ENCODE data around the gene CXCL10. TPM values are rescaled to one million over a fixed set of nuclear protein-coding genes. Genes with fewer than 3 reads are reported as not detected.
"Not testable (repeated sequence)": the region's sequence is repeated elsewhere in the genome, so short reads cannot be mapped to it uniquely, and the experiment has no call there.

Gene CXCL10
- total and polyA plus RNA-seq, 9 donors: 0.09 to 1.1 (median 0.19) TPM; not detected in 1

GRCh38 chr4:75998525-75999147 lies 24.7 kb downstream of the CXCL10 start:
- not testable (repeated sequence) for H3K9me3 ChIP-seq (replicated peaks; ENCODE audit: control insufficient read depth, low read depth, low read length); DNase-seq; H3K4me3 ChIP-seq (ENCODE audit: low read length); H3K36me3 ChIP-seq (ENCODE audit: control insufficient read depth, insufficient read depth, low read length); H3K27me3 ChIP-seq (ENCODE audit: control insufficient read depth, insufficient read depth, low read length); H3K27ac ChIP-seq (ENCODE audit: low read length); H3K4me1 ChIP-seq (ENCODE audit: control insufficient read depth, insufficient read depth, low read length)
- no CpG with 5 or more reads among the region's 2 CpGs for WGBS (ENCODE audit: insufficient coverage)

GRCh38 chr4:75997946-75998345 lies 25.4 kb downstream of the CXCL10 start:
- no peaks in the 10 kb centered on the region for H3K27me3 ChIP-seq (ENCODE audit: control insufficient read depth, insufficient read depth, low read length)
- no peak overlapping the region for H3K4me3 ChIP-seq (ENCODE audit: low read length)
- no peaks in the 10 kb centered on the region for H3K4me1 ChIP-seq (ENCODE audit: control insufficient read depth, insufficient read depth, low read length)
- H3K27ac ChIP-seq (ENCODE audit: low read length): no peak overlapping the region
- WGBS (ENCODE audit: insufficient coverage): 67% methylated on average over 1 of the region's 2 CpGs
- no peak for DNase-seq
- no peaks in the 10 kb centered on the region for H3K36me3 ChIP-seq (ENCODE audit: control insufficient read depth, insufficient read depth, low read length)
- no peaks in the 10 kb centered on the region for H3K9me3 ChIP-seq (replicated peaks; ENCODE audit: control insufficient read depth, low read depth, low read length)

- no peaks in the 10 kb centered on the region for H3K4me1 ChIP-seq (ENCODE audit: control insufficient read depth, insufficient read depth, low read length)
- no peaks in the 10 kb centered on the region for H3K36me3 ChIP-seq (ENCODE audit: control insufficient read depth, insufficient read depth, low read length)
- H3K27ac ChIP-seq (ENCODE audit: low read length): no peak overlapping the region
- H3K4me3 ChIP-seq (ENCODE audit: low read length): no peak overlapping the region
- no peaks in the 10 kb centered on the region for H3K9me3 ChIP-seq (replicated peaks; ENCODE audit: control insufficient read depth, low read depth, low read length)
- no peaks in the 10 kb centered on the region for H3K27me3 ChIP-seq (ENCODE audit: control insufficient read depth, insufficient read depth, low read length)
- no peak for DNase-seq
- no CpG with 5 or more reads among the region's 1 CpG for WGBS (ENCODE audit: insufficient coverage)
These were observed 26.2 kb downstream of the CXCL10 start for GRCh38 chr4:75997081-75997480.

GRCh38 chr4:75995727-75996126 lies 27.6 kb downstream of the CXCL10 start:
- Histone ChIP-seq H3K4me1 (ENCODE audit: control insufficient read depth, insufficient read depth, low read length) (peaks cover 2% of the 10 kb centered on the region), H3K9me3 (replicated peaks; ENCODE audit: control insufficient read depth, low read depth, low read length) (no peaks in the 10 kb centered on the region), H3K27ac (ENCODE audit: low read length) (no peak overlapping the region), H3K4me3 (ENCODE audit: low read length) (no peak overlapping the region), H3K36me3 (ENCODE audit: control insufficient read depth, insufficient read depth, low read length) (no peaks in the 10 kb centered on the region), H3K27me3 (ENCODE audit: control insufficient read depth, insufficient read depth, low read length) (no peaks in the 10 kb centered on the region)
- DNase-seq: peak; percentile 70
- WGBS (ENCODE audit: insufficient coverage): 29% methylated on average over 2 of the region's 5 CpGs

- WGBS (ENCODE audit: insufficient coverage): 100% methylated on average over 1 of the region's 1 CpG
- Histone ChIP-seq H3K9me3 (replicated peaks; ENCODE audit: control insufficient read depth, low read depth, low read length) (no peaks in the 10 kb centered on the region), H3K27ac (ENCODE audit: low read length) (no peak overlapping the region), H3K27me3 (ENCODE audit: control insufficient read depth, insufficient read depth, low read length) (no peaks in the 10 kb centered on the region), H3K36me3 (ENCODE audit: control insufficient read depth, insufficient read depth, low read length) (no peaks in the 10 kb centered on the region), H3K4me3 (ENCODE audit: low read length) (no peak overlapping the region), H3K4me1 (ENCODE audit: control insufficient read depth, insufficient read depth, low read length) (peaks cover 8% of the 10 kb centered on the region)
- no peak for DNase-seq
These were observed 30.8 kb downstream of the CXCL10 start for GRCh38 chr4:75992462-75992861.

GRCh38 chr4:75989846-75990528 lies 33.3 kb downstream of the CXCL10 start:
- WGBS (ENCODE audit: insufficient coverage): 0% methylated on average over 7 of the region's 20 CpGs
- no peaks in the 10 kb centered on the region for H3K27me3 ChIP-seq (ENCODE audit: control insufficient read depth, insufficient read depth, low read length)
- H3K4me3 ChIP-seq (ENCODE audit: low read length): peak overlapping the region; percentile 94
- peak overlapping the region; percentile 82 for H3K27ac ChIP-seq (ENCODE audit: low read length)
- H3K9me3 ChIP-seq (replicated peaks; ENCODE audit: control insufficient read depth, low read depth, low read length): no peaks in the 10 kb centered on the region
- DNase-seq: peak; percentile 14
- H3K4me1 ChIP-seq (ENCODE audit: control insufficient read depth, insufficient read depth, low read length): peaks cover 8% of the 10 kb centered on the region
- peaks cover 3% of the 10 kb centered on the region for H3K36me3 ChIP-seq (ENCODE audit: control insufficient read depth, insufficient read depth, low read length)

GRCh38 chr4:75985116-75985515 lies 38.2 kb downstream of the CXCL10 start:
- peaks cover 6% of the 10 kb centered on the region for H3K4me1 ChIP-seq (ENCODE audit: control insufficient read depth, insufficient read depth, low read length)
- no peak overlapping the region for H3K27ac ChIP-seq (ENCODE audit: low read length)
- no peaks in the 10 kb centered on the region for H3K27me3 ChIP-seq (ENCODE audit: control insufficient read depth, insufficient read depth, low read length)

GRCh38 chr4:75980576-75980975 lies 42.7 kb downstream of the CXCL10 start:
- H3K4me3 ChIP-seq (ENCODE audit: low read length): no peak overlapping the region

More at GRCh38 chr4:75985116-75985515, 38.2 kb downstream of the CXCL10 start:
- 89% methylated on average over 3 of the region's 3 CpGs for WGBS (ENCODE audit: insufficient coverage)
- Histone ChIP-seq H3K4me3 (ENCODE audit: low read length) (no peak overlapping the region), H3K36me3 (ENCODE audit: control insufficient read depth, insufficient read depth, low read length) (peaks cover 8% of the 10 kb centered on the region), H3K9me3 (replicated peaks; ENCODE audit: control insufficient read depth, low read depth, low read length) (no peaks in the 10 kb centered on the region)
- DNase-seq: no peak

GRCh38 chr4:75976177-75976576 lies 47.1 kb downstream of the CXCL10 start:
- H3K9me3 ChIP-seq (replicated peaks; ENCODE audit: control insufficient read depth, low read depth, low read length): peaks cover 2% of the 10 kb centered on the region
- H3K27ac ChIP-seq (ENCODE audit: low read length): no peak overlapping the region
- H3K27me3 ChIP-seq (ENCODE audit: control insufficient read depth, insufficient read depth, low read length): no peaks in the 10 kb centered on the region
- no peak for DNase-seq
- no peaks in the 10 kb centered on the region for H3K4me1 ChIP-seq (ENCODE audit: control insufficient read depth, insufficient read depth, low read length)
- peaks cover 55% of the 10 kb centered on the region for H3K36me3 ChIP-seq (ENCODE audit: control insufficient read depth, insufficient read depth, low read length)
- WGBS (ENCODE audit: insufficient coverage): no CpG with 5 or more reads among the region's 2 CpGs
- no peak overlapping the region for H3K4me3 ChIP-seq (ENCODE audit: low read length)

More at GRCh38 chr4:75980576-75980975, 42.7 kb downstream of the CXCL10 start:
- Histone ChIP-seq H3K9me3 (replicated peaks; ENCODE audit: control insufficient read depth, low read depth, low read length) (peaks cover 2% of the 10 kb centered on the region), H3K27ac (ENCODE audit: low read length) (no peak overlapping the region), H3K27me3 (ENCODE audit: control insufficient read depth, insufficient read depth, low read length) (no peaks in the 10 kb centered on the region), H3K36me3 (ENCODE audit: control insufficient read depth, insufficient read depth, low read length) (peaks cover 32% of the 10 kb centered on the region), H3K4me1 (ENCODE audit: control insufficient read depth, insufficient read depth, low read length) (no peaks in the 10 kb centered on the region)
- 84% methylated on average over 2 of the region's 4 CpGs for WGBS (ENCODE audit: insufficient coverage)
- DNase-seq: no peak

- Histone ChIP-seq H3K4me3 (ENCODE audit: low read length) (no peak overlapping the region), H3K36me3 (ENCODE audit: control insufficient read depth, insufficient read depth, low read length) (peaks cover 67% of the 10 kb centered on the region), H3K4me1 (ENCODE audit: control insufficient read depth, insufficient read depth, low read length) (no peaks in the 10 kb centered on the region), H3K27me3 (ENCODE audit: control insufficient read depth, insufficient read depth, low read length) (no peaks in the 10 kb centered on the region), H3K27ac (ENCODE audit: low read length) (no peak overlapping the region), H3K9me3 (replicated peaks; ENCODE audit: control insufficient read depth, low read depth, low read length) (peaks cover 2% of the 10 kb centered on the region)
- no peak for DNase-seq
These were observed 49.5 kb downstream of the CXCL10 start for GRCh38 chr4:75973766-75974165.

Measured in muscle of leg (tissue), 11 donors.